NCI-H345 treated with DMSO at 0.1 percent for 48 hours (cell line): ENCODE measurements around the gene ECEL1.
"Not testable (repeated sequence)": the region's sequence is repeated elsewhere in the genome, so short reads cannot be mapped to it uniquely, and the experiment has no call there.

Experiments used
- DNase-seq: peaks from one replicate; lab custom pipeline; 2025; ENCODE audit not compliant: unreplicated experiment; lab: John Stamatoyannopoulos, UW

Gene ECEL1

GRCh38 chr2:232460171-232460570 lies 27.5 kb downstream of the ECEL1 start:
- DNase-seq: no peak

- no peak for DNase-seq
Measured at GRCh38 chr2:232459419-232460035, 28.1 kb downstream of the ECEL1 start.

GRCh38 chr2:232458661-232459418 lies 28.8 kb downstream of the ECEL1 start:
- DNase-seq: no peak

GRCh38 chr2:232458051-232458660 lies 29.5 kb downstream of the ECEL1 start:
- DNase-seq: no peak

- DNase-seq: no peak
Measured at GRCh38 chr2:232457121-232458011, 30.3 kb downstream of the ECEL1 start.

GRCh38 chr2:232456296-232457120 lies 31.1 kb downstream of the ECEL1 start:
- DNase-seq: no peak

- no peak for DNase-seq
Measured at GRCh38 chr2:232455426-232456255, 32.0 kb downstream of the ECEL1 start, which contains the start of gene ALPI. Gene ALPI, plus strand, starts transcription at chr2:232456153. Its CDS starts 47 bp downstream, at chr2:232456200.

- no peak for DNase-seq
Measured at GRCh38 chr2:232454630-232455029, 33.0 kb downstream of the ECEL1 start.

GRCh38 chr2:232451645-232452044 lies 36.0 kb downstream of the ECEL1 start:
- DNase-seq: not testable (repeated sequence)

GRCh38 chr2:232449964-232450363 lies 37.7 kb downstream of the ECEL1 start:
- DNase-seq: no peak

- no peak for DNase-seq
Measured at GRCh38 chr2:232448304-232448690, 39.3 kb downstream of the ECEL1 start.

- no peak for DNase-seq
Measured at GRCh38 chr2:232447638-232448303, 39.9 kb downstream of the ECEL1 start.

- no peak for DNase-seq
Measured at GRCh38 chr2:232447091-232447620, 40.5 kb downstream of the ECEL1 start.

- DNase-seq: not testable (repeated sequence)
Measured at GRCh38 chr2:232446266-232446777, 41.3 kb downstream of the ECEL1 start.

GRCh38 chr2:232445149-232445885 lies 42.3 kb downstream of the ECEL1 start:
- DNase-seq: not testable (repeated sequence)

GRCh38 chr2:232444409-232445148 lies 43.1 kb downstream of the ECEL1 start:
- peak; percentile 2 for DNase-seq
